HG03196 (cell line): ENCODE data around the gene MOGAT3.
"Not testable (repeated sequence)": the region's sequence is repeated elsewhere in the genome, so short reads cannot be mapped to it uniquely, and the experiment has no call there.

Source experiments
- ATAC-seq: cut with Tn5 transposase; IDR thresholded peaks from one replicate; pipeline ENCODE4 v1.9.1; 2021; ENCODE audit not compliant: unreplicated experiment

Gene MOGAT3

DNA sequence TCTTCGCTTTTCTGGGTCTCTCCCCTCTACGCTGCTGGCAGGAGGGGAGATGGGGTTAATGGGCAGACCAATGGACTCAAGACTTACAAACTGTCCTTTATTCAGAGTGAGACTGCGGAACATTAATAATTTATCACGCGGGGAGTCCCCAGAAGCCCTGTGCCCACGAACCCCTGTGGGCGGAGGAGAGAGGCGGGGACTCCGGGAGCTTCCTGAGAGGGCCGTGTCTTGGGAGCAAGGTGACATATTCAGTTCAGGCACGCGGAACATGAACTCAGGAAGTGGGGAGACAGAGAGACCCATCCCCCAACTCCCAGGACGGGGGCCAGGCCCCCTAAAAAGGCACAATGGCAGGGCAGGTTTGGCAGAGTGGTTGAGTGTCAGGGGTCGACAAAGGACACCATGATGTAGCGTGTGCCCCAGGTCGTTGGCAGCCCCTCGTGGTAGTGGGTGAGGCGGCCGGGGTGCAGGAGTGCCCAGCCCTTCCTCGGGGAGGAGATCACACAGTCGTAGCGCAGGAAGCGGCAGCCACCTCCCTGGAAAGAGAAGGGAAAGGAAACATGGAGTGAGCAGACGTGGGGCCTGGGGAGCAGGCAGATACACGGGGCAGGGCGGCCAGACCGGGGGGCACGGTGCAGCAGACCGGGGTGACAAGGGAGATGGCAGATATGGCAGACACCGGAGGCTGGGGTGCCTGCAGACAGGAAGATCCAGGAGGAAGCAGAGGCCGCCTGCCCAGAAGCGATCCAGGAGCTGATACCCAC lies 5.2 kb upstream of the MOGAT3 start:
- ATAC-seq: no peak

DNA sequence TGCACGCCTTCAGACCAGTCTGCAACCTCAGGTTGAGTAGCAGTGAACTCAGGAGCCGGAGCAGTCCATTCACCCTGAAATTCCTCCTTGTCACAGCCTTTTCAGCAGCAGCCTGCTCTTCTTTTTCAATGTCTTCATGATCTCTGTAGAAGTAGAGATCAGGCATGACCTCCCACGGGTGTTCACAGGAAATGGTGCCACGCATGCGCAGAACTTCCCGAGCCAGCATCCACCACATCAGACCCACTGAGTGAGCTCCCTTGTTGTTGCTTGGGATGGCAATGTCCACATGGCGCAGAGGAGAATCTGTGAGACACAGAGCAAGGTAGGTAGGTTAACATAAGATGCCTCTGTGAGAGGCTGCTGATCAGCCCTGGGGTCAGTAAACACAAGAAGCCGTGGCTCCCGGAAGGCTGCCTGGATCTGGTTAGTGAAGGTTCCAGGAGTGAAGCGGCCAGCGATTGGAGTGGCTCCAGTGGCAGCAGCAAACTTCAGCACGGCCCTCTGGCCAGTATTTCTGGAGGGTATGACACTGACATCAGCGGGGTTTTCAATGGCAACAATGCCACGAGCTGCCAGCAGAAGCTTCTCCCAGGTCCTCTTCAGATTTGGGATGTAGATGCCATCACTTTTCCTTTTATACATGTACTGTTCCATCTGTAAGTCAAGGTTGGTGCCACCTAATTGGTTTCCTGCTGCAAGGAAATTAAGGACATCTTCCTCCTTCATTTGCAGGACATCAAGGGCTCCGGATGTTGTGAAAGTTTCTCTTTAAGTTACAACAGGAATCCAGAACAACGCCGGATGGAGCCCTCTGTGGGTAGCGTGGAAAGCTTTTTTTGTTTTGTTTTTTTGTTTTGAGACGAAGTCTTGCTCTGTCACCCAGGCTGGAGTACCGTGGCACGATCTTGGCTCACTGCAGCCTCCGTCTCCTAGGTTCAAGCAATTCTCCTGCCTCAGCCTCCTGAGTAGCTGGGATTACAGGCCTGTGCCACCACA lies 3.2 kb upstream of the MOGAT3 start:
- ATAC-seq: not testable (repeated sequence)

DNA sequence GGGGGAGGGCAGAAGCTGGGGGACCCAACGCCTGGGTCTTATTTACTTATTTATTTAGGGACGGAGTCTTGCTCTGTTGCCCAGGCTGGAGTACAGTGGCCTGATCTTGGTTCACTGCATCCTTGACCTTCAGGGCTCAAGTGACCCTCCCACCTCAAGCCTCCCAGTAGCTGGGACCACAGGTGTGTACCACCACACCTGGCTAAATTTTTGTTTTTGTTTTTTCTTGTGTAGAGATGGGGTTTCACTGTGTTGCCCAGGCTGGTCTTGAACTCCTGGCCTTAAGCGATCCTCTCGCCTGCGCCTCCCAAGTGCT lies 1.7 kb upstream of the MOGAT3 start:
- no peak for ATAC-seq

DNA sequence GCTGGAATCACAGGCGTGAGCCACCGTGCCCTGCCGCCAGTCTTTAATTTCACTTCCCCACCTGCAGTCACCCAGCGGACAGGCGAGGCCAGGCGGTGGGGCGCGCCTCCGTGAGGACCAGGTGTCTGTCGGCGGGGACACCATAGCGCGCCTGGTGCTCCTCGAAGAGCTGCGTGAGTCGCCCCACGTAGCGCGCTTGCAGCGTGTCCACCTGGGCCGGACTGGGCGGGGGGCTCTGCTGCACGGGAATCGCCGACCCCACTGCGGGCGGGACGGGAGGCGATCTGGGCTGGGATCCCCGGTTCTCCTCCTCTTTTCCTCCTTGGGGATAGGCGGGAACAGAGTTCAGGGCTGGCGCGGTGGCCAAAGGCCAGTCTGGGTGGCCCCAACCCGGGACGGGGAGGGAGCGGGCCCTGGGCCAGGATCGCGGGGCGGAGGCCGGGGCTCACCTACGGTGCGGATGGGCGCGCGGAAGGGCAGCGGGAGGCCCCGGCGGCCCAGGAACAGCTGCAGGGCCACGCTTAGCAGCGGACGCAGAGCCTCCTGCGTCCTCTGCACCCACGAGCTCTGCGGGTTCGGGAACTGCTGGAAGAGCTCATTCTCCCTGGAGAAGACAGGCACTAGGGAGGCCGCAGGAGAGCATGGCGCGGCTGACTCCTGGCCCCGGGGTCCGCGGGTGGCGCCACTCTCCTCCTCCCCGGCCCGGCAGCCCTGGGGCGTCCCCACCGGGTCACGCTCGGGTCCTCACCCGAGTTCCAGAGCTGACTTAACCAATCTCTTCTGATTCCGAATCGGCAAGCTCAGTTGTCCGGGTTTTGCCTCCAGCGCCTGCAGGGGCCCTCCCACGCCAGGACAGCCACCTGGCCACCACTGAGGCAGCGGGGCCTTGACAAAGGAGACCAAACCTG lies 1.1 kb upstream of the MOGAT3 start:
- no peak for ATAC-seq

DNA sequence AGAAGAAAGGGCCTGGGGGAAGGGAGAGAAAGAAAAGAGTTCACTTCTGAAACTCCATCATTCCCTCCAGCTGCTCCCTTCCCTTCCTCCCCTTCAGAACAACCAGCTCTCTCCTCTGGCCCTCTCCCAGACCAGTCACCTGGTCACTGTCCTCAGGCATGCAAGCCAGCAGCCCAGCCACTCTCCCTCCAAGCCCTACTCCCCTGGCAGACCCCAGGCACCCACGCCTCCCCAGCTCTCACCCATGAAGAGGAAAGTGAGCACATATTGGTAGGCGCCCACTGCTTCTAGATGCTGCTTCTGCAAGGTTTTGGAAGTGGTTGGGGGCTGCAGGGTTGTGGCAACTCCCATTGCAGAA lies 353 bp downstream of the MOGAT3 start:
- ATAC-seq: no peak

DNA sequence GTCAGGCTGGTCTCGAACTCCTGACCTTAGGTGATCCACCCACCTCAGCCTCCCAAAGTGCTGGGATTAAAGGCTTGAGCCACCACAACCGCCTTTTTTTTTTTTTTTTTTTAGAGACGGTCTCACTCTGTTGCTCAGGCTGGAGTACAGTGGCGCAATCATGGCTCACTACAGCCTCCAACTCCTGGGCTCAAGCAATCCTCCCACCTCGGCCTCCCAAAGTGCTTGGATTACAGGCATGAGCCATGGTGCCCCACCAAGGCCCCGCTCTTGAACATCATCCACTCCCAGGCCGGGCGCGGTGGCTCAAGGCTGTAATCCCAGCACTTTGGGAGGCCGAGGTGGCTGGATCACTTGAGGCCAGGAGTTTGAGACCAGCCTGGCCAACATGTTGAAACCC lies 1.3 kb downstream of the MOGAT3 start:
- not testable (repeated sequence) for ATAC-seq

DNA sequence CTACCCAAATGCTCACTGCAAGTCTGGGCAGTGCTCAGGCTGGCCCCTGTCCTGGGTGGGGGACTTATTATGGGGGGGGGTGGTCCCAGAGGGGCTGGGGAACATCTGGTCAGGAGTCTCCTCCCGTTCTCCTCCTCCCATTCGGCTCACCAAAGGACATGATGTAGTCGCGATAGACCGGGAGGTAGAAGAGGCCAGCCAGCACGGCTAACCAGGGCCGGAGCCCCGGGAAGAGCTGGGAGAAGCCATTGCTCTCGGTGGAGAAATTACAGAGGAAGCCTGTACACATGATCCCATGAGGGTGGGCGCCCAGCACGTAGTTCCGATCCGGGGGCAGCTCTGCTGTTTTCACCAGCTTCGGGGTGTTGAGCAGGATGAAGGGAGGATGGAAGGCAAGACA lies 2.4 kb downstream of the MOGAT3 start:
- ATAC-seq: no peak

DNA sequence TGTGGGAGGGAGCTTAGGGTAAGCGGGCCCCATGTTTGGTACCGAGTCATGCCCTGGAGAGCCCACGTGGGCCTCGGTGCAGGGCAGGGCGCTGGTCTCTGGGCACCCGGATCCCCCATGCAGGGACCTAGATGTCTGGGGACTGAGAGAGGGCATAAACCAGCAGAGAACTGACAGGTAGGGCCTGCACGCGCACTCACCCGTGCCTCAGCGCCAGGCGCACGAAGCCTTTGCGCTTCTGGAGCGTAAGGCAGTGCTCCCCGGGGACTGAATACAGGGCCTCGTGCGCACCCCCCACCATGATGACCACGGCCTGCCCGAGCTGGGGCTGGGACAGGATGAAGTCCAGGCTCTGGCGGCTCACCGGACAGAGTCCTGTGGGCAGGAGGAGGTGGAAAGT lies 2.8 kb downstream of the MOGAT3 start:
- no peak for ATAC-seq

DNA sequence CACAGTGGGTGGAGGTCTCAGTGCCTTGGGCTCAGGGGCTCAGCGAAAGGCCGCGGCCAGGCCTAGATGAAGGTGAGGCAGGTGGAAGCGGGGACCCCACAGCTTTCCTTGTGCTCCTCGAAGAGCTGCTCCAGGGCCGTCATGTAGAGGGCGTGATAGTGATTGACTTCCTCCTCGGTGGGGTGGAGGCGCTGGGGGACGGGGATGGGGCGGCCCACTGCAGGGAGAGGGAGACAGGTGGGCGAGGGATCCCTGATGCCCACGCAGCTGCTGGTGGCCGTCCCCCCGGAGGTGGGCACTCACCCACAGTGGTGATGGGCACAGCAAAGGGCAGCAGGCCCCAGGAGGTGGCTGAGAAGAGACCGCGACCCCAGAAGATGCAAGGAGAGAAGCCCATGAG lies 5.0 kb downstream of the MOGAT3 start:
- no peak for ATAC-seq

DNA sequence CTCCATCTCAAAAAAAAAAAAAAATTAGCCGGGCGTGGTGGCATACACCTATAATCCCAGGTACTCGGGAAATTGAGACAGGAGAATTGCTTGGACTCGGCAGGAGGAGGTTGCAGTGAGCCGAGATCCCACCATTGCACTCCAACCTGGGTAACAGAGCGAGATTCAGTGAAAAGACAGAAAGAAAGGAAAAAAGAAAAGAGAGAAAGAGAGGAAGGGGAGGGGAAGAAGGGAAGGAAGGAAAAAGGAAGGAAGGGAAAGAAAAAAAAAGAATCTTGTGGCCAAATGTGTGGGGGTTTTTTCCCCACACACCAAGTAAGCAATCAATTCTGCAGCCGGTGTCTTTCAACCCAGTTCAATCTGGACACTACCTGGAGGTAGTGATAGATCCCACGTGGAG lies 11.7 kb downstream of the MOGAT3 start:
- no peak for ATAC-seq

DNA sequence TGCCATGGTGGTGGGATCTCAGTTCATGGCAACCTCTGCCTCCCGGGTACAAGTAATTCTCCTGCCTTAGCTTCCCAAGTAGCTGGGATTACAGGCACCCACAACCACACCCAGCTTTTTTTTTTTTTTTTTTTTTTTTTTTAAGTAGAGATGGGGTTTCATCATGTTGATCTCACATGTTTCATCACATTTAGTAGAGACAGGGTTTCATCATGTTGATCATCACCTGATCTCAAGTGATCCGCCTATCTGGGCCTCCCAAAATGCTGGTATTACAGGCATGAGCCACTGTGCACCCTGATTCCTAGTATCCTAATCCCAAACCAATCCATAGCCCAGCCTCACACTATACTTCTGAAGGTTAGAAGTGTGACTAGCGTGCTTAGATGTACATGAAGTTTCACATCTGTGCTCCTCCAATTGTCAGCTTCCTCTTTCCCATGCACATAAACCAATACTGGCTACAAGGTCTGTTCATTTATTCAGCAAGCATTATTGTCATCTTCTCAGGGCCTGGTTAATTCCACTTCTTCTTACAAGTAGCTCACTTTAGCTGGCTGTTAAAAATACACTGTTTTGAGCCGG lies 13.9 kb downstream of the MOGAT3 start:
- no peak for ATAC-seq

DNA sequence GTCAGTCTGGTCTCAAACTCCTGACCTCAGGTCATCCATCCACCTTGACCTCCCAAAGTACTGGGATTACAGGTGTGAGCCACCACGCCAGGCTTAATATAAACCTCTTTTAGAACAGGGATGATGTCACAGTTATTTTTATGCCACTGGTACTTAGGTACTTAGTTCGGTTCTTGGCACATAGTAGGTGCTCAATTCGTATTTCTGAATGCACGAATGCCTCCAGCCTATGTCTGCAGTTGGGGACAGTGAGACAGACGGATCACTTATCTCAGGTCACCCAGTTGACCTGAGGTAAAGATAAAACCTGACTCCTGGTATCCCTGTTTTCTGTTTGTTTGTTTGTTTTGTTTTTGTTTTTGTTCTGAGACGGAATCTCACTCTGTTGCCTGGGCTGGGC lies 14.6 kb downstream of the MOGAT3 start:
- ATAC-seq: no peak

DNA sequence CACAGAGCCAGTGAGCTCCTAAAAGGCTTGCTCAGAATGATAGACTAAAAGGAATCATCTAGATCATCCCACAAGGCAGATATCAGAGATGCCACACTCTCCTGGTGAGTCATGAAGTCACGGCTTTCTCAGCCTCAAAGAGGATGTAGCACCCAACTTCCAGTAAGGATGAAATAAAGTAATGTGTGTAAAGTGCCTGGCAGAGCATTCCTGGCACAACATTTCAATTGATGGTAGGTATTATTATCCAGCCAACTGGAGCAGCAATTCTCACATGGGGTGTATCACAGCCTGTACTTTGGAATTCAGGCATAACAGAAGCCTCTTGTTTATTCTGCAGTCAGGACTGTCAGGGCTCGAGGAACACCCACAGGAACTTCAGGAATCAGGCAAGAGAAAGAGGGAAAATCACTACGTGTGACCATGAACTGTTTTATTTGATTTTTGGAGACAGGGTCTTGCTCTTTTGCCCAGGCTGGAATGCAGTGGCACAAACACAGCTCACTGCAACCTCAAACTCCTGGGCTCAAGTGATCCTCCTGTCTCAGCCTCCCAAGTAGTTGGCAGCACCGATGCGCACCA lies 15.5 kb downstream of the MOGAT3 start:
- no peak for ATAC-seq

DNA sequence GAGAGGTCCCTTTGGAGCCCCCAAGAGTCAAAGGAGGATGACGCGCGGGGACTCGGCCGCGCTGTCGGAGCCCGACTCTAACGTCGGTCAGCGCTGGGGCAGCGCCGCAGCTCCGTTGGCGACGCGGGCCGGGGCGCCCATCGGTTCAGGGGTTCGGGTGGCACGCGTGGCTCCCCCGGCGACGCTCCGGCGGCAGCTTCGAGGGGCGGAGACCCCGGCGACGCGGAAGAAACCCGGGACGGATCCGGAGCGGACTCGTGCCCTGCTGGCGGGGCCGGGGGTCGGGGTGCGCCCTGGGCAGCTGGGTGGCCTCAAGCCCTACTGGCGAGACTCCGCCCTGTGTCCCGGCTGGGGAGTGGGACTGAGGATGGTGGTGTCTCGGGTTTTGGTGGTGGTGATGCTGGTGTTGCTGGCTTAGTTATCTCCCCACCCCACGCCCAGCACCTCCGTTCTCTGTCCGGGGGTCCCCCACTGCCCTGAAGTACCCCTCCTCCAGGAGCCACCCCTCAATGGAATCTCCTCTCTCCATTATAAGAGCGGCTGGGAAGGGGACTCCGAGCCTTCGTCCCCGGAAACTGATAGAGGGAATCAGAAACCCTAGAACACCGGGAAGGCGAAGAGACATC lies 20.6 kb downstream of the MOGAT3 start, which contains the start of gene NAT16:
Gene NAT16, minus strand, starts transcription at position 164 of the 626 bp plus-strand sequence. CDS start 5,486 bp downstream, outside the sequence.
- ATAC-seq: no peak

DNA sequence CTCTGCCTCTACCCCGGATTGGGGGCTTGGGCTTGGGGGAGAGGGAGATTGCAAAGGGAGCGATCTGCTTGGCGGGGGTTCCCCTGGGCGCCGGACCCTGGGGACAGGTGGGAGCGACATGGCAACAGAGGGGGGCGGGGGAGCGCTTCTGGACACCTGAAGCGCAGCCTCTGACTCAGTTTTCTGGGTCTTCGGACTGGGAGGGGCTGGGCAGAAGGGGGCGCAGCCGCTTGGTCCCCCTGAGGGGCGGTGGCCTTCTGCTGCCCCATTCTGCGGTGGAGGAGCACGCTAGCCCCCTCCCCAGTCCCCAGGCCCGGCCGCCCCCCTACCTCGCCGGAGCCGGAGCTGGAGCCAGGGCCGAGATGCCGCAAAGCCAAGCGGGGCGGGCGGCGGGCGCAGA lies 21.1 kb downstream of the MOGAT3 start:
- ATAC-seq: no peak

DNA sequence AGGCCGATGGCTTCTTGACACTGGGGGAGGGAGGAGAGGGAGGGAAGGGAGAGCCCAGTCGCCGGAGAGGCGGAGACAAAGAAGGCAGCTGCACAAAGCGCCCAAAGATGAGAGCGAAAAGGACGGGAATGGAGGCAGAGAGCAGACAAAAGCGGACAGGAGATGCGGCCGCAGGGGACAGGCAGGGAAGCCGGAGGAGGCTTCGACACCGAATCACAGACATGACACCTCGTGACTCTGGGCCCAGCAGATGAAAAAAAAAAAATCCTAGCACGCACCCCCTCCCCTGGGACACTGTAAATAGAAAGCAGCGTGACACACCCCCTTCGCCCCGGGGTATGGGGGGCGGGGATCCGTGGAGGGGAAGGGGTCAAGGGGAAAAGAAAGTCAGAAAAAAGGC lies 21.7 kb downstream of the MOGAT3 start:
- no peak for ATAC-seq

DNA sequence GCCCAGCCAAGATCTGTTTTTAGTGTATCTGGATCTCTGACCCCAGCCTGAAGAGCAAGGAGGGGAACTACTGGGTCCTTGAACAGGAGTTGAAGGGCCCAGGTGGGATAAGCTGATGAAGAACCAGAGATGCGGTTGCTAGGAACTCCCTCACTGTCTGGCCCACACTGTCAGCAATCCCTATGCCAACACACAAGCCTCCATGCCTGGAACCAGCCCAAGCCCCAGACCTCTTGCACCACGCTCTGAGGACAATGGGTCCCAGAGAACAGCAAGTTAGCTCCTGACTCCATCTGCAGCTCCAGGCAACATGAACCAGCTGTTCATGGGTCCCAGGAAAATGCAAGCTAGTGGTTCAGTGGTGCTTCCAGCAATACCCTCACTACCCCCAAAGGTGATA lies 23.2 kb downstream of the MOGAT3 start:
- no peak for ATAC-seq

DNA sequence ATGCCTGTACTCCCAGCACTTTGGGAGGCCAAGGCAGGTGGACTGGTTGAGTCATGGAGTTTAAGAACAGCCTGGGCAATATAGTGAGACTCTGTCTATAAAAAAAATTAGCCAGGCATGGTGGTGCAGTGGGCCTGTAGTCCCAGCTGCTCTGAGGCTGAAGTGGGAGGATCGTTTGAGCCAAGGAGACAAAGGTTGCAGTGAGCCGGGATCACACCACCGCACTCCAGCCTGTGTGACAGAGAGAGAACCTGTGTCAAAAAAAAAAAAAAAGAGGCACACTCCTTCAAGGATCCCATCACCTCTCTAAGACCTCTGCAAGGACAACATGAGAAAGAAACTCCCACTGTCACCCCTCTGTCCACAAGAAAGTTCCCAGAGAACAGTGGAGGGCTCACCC lies 25.2 kb downstream of the MOGAT3 start:
- no peak for ATAC-seq

DNA sequence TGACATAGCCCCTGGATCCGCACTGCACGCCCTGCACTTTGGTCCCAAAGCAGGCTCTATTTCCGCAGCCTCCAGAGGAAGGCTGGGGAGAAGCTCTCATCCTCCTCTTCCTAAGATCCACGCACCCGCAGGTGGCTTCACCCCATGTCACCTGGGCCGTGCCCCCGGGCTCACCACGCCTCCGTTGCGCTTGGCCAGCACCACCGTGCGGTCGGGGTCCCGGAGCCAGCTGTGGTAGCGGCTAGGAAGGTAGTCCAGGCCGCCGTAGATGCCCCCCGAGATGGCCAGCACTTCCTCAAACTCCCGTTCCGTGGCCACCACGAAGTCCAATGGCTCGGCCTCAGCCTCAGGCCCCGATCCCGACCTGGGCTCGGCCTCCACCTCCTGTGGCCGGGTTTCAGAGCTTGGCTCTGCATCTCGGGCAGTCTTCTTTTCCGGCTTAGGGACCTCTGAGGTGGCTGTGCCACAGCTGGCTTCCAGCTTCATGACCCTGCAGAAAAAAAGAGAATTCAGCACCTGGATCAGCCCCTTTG lies 26.4 kb downstream of the MOGAT3 start:
- ATAC-seq: no peak

DNA sequence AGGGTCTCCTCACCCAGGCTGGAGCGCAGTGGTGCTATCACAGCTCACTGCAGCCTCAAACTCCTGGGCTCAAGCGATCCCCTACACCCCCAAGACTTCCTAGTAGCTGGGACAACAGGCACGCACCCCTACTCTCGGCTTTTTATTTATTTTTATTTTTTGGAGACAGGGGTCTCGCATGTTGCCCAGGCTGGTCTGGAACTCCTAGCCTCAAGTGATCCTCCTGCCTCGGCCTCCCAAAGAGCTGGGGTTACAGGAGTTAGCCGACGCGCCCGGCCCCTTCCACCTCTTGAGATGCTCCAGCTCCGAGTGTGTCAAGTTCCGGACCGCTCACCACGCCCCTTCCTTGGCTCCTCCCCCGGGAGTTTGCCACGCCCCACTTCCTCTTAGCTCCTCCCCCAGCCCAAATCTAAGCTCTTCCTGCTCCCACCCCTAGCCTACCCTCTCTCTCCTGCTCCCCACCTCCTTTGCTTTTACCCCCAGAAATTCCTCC lies 27.0 kb downstream of the MOGAT3 start:
- no peak for ATAC-seq
